Activated CD8-positive, alpha-beta memory T cell treated with anti-CD3 and anti-CD28 coated beads, Interleukin-2, amount 50 U/mL, for 48 hours (primary cell): ENCODE data around the gene ARL15.
"Not testable (repeated sequence)": the region's sequence is repeated elsewhere in the genome, so short reads cannot be mapped to it uniquely, and the experiment has no call there.

Experiments
- DNase-seq: peaks from one replicate; pipeline ENCODE4 v3.0.0-alpha.2; 2020

The ARL15 gene

GRCh38 chr5:54084696-54085095 is 225.7 kb downstream of the ARL15 start:
- DNase-seq, result no peak

GRCh38 chr5:54083851-54084250 is 226.5 kb downstream of the ARL15 start:
- DNase-seq, result no peak

DNA sequence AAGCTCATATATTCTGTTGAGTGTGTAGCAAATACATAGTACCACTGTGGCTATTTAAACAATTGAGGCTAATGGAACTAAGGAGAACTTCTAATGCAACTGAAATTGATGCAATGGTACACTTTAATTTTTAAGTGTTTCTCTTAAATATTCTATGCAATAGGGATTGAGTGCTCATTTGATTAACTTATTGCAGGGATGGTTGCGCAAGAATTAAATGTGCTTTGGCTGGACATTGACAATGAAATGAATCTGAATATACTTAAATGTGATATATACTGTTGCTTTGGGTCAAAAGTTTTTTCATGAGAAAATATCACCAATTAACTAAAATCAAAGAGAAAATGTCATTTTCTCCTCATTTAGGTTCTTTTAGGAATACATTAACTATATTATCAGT is 227.1 kb downstream of the ARL15 start:
- DNase-seq, result no peak

DNA sequence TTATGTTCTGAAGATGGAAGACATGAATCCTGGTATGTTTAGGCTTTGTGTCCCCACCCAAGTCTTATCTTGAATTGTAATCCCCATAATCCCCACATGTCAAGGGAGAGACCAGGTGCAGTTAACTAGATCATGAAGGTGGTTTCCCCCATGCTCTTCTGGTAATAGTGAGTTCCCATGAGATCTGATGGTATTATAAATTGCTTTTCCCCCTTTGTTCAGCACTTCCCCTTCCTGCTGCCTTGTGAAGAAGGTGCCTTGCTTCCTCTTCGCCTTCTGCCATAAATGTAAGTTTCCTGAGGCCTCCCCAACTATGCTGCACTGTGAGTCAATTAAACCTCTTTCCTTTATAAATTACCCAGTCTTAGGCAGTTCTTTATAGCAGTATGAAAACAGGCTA is 229.0 kb downstream of the ARL15 start:
- DNase-seq, result no peak

DNA sequence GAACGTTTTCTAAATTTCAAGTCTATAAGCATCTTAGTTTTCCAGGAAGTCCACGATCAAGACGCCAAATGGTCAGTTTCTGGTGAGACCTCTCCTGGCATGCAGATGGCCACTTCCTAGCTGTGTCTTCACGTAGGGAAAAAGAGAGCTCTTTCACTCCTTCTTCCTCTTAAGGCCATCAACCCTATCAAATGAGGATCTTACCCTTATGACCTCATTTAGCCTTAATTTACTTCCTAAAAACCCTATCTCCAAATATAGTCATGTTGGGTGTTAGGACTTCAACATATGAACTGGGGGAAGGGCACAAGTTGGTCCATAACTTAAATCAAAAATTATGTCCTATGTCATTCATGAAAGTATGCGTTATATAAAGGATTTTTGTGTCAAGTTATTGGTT is 229.5 kb downstream of the ARL15 start:
- no peak for DNase-seq

DNA sequence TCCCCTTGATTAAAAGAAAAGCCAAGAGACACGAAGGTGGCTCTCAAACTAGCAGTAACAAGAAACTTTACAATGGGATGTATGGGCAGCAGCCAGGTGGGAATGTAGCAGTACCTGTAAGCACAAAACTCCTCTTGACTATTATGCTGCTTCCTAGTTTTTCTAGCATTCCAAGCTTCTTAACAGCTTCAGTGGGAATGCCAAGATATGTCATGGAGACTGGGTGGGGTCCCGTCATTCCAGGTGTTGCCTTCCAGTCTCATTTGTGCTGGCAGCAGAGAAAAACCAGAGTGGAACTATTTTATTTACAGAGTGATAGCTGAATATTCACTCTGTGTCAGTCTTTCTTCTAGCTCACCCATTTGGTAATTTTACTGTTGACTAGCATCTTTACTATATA is 236.6 kb downstream of the ARL15 start:
- DNase-seq, result no peak

GRCh38 chr5:54073131-54073530 is 237.2 kb downstream of the ARL15 start:
- no peak for DNase-seq

GRCh38 chr5:54066433-54066832 is 243.9 kb downstream of the ARL15 start:
- no peak for DNase-seq

- DNase-seq, result no peak
Measured at GRCh38 chr5:54063817-54064216, 246.6 kb downstream of the ARL15 start.

DNA sequence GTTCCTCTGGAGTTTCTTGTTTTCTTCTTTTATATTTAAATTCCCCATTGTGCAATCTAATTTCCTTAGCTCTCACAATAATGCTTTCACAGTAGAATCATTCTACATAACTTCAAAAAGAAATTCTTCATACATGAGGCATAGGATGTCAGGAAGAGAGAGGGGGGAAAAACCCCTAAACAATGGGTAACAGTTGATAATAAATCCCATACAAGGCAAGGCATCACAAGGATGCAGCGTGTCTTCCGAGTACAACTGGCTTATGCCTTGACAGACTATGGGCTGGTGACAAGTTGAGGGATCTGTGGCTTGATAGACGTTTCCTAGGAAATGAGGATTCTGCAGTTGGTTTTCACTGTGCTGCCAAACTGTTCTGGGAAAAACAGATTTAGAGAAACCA is 247.4 kb downstream of the ARL15 start:
- no peak for DNase-seq

DNA sequence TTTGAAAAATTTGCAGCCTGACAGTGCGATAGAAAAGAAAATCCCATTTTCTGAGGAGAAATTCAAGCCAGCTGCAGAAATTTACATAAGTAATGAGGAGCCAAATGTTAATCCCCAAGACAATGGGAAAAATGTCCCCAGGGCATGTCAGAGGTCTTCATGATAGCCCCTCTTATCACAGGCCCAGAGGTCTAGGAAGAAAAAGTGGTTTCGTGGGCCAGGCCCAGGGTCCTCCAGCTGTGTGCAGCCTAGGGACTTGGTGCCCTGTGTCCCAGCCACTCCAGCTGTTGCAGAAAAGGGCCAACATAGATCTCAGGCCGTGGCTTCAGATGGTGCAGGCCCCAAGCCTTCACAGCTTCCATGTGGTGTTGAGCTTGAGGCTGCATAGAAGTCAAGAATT is 249.5 kb downstream of the ARL15 start:
- not testable (repeated sequence) for DNase-seq

DNA sequence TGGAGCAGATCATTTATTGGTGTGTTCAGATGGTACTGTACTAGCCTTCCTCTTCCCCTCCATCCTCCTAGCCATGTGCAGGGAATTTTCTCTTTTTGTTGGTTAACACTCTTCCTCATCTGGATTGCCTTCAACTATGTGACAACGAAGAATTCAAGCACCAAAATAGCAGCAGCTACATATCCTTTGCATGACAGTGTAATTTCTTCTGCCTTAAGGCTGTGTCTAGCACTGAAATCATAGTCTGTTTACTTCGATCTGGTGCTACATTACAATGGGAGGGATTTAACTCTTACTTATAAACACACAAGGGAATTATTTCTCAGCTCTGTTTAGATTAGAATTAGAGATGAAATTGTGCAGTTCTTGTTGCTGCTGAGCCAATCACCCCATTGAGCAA is 260.4 kb downstream of the ARL15 start:
- no peak for DNase-seq

DNA sequence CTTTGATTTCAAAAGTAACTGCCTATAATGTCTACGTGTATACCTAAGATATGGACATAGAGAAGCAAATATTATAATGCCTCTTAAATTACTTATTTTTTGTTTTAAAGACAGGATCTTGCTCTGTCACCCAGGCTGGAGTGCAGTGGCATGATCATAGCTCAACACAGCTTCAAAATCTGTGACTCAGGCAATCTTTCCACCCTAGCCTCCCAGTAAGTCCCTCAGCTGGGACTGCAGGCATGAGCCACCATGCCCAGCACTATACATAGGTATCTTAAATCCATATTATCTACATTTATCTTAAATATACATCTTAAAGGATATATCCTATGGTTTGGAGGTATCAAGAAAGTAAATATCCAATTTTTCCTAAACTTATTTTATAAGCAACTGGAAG is 261.2 kb downstream of the ARL15 start:
- DNase-seq, result no peak

GRCh38 chr5:54045077-54045792 is 265.1 kb downstream of the ARL15 start:
- DNase-seq, result no peak

DNA sequence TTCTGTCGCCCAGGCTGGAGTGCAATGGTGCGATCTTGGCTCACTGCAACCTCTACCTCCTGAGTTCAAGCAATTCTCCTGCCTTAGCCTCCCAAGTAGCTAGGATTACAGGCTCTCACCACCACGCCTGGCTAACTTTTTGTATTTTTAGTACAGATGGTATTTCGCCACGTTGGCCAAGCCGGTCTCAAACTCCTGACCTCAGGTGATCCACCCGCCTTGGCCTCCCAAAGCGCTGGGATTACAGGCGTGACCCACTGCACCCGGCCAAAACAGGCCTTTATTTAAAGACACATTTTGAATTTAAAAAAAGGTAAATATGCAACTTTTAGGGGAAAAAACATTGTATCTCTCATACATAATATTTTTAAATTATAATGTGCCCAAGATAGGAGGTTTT is 266.1 kb downstream of the ARL15 start:
- DNase-seq, result not testable (repeated sequence)

DNA sequence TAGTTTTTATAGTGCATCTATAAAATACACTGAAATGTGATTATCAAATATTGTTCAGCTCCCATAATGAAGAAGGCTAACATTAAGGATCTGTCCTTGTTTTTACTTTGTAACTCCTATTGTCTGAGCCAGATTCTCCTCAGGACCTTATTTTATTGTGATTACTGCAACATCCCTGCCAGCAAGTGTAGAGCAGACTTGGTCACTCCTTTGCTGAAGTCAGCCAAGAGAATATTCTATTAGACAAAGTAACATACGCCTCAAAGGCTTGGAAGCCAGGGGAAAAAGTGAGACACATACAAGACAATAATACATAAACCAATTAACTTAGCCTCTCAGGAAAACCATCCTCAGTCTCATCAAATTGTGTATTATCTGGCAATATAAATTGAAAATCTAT is 269.6 kb downstream of the ARL15 start:
- no peak for DNase-seq

- no peak for DNase-seq
Measured at GRCh38 chr5:54040018-54040417, 270.4 kb downstream of the ARL15 start.

- no peak for DNase-seq
Measured at GRCh38 chr5:54037205-54037604, 273.2 kb downstream of the ARL15 start.

GRCh38 chr5:54030981-54031380 is 279.4 kb downstream of the ARL15 start:
- DNase-seq, result no peak

- DNase-seq, result no peak
Measured at GRCh38 chr5:54024466-54024865, 285.9 kb downstream of the ARL15 start.

DNA sequence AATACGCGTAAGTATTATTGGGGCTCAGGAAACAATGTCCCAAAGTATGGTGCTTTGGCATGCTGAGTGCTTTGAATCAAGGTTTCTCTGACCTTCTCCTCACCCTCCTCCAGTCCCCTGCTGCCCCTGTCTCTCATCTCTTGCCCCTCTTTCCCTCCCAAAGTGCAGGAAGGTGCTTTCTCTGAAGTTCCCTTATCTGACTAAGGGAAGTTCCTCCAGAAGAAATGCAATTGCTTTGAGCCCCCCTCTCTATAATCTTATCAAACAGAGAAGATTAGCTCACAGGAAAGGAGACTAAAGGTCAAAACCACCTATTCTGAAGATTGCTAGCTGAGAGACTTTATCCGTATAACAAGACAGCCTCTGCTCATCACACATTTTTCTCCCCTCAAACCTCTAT is 288.1 kb downstream of the ARL15 start:
- DNase-seq, result no peak

- no peak for DNase-seq
Measured at GRCh38 chr5:54021431-54022164, 288.8 kb downstream of the ARL15 start.

DNA sequence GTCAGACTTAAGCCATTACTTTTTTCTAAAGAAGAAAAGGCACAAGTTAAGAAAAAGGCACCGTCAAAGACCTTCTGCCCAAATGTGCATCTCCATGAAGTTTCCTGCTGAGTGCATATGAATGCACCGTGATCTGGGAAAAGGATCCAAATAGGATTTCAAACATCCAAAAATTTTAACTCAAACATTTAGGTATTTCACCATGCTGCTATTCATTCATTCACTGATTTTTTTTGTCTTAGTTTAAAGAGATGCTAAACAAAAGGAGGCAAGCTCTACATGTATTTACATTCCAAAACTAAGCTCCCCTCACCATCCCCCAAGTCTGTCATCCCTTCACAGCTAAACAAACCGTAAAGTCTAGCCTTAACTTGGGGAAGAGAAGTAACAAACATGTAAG is 291.9 kb downstream of the ARL15 start:
- no peak for DNase-seq

- DNase-seq, result no peak
Measured at GRCh38 chr5:54017580-54017979, 292.8 kb downstream of the ARL15 start.
